GM18526 (cell line): ENCODE data around the gene PSMA7.

Source experiments
- POLR2A ChIP-seq: IDR thresholded peaks from 3 replicates; pipeline ENCODE4 v1.6.1; 2011; ENCODE audit not compliant: insufficient read length; ENCODE audit errors: extremely low read depth

The PSMA7 gene

DNA sequence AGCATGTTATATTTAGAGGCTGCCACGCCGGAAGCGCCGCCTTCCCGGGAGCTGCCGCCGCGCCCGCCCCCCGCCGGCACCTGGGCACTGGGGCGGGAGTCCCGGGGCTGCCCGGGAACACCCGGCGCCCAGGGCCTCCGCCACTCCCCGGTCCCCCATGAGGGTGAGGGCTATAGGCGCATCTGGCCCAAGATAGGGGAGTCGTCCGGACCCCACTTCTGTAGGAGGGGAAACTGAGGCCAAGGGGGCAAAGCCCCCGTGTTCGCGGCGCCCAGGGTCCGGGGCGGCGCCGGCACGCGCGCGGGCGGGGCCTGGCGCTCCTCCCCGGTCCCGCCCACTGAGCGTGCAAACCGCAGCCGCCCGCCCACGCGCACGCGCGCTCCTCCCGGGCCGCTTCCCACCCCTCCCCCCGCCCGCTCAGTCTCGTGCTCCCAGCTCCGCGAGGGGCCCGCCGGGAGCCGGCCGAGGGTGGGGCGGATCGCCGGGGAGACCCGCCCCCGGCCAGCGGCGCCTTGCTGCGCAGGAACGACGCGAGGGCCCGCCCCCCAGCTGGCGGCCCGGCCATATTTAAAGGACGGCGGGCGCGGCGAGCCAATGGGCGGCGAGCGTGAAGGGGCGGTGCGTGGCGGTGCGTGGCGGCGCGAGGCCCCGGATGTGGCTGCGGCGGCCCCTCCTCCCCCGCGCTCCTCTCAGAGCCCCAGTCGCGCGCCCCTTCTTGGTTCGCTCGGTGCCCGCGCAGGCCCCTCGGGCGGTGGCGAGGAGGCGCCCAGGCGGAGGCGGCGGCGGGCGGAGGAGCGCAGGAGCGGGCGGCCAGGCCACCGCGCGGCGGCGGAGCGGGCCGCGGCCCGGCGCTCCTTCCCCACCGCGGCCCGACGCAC is 21.2 kb downstream of the PSMA7 start, which contains the start of gene LSM14B:
Gene LSM14B (plus strand): TSS at position 700 of the 878 bp plus-strand sequence. CDS start 192 bp downstream, outside the sequence.
- TF ChIP-seq POLR2A: peak; percentile 63

DNA sequence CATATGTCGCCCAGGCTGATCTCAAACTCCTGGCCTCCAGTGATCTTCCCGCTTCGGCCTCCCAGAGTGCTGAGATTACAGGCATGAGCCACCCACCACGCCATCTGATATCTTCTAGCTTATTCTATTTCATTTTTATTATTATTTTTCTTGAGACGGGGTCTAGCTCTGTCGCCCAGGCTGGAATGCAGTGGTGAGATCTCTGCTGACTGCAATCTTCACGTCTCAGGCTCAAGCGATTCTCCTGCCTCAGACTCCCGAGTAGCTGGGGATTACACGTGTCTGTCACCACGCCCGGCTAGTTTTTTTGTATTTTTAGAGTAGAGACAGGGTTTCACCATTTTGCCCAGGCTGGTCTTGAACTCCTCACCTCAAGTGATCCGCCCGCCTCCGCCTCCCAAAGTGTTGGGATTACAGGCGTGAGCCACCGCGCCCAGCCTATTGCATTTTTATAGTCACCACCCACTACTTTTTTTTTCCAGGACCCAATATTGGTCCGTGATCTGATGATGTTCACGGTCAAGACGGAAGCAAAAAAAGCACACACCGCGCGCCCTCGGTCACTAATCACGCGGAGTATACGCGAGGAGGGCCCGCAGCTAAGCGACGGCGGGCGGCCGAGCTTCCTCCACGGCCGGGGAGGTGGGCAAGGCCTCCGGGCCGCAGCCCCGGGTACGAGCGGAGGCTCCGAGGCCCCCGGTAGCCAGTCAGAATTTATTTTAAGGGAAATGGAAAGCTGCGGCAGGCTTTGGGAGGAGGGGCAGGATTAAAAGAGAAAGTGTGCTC is 22.0 kb downstream of the PSMA7 start:
- peak; percentile 37 for TF ChIP-seq POLR2A

GRCh38 chr20:62120365-62120762 is 22.8 kb downstream of the PSMA7 start:
- TF ChIP-seq POLR2A: no peak

GRCh38 chr20:62119591-62120364 is 23.4 kb downstream of the PSMA7 start:
- TF ChIP-seq POLR2A: no peak

DNA sequence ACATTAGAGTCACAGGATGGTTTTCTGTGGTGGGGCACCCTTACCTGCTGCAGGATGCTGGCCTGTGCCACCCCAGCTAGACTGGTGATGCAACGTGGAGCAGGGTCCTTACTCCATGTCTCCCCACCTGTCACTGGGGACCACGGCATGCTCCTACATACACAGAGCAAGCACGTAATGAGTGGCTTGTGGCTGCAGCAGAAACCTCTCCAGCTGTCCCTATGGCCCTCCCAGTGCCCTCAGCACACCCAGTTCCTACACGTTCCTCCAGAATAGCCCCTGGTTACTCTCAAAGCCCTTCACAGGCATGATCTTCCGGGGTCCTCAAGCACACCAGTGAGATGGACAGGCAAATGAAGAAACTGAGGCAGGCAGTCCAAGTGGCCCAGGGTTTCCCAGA is 24.1 kb downstream of the PSMA7 start:
- TF ChIP-seq POLR2A: no peak

- TF ChIP-seq POLR2A: no peak
Measured at GRCh38 chr20:62118113-62119043, 24.8 kb downstream of the PSMA7 start.

- no peak for TF ChIP-seq POLR2A
Measured at GRCh38 chr20:62117658-62118057, 25.5 kb downstream of the PSMA7 start.

DNA sequence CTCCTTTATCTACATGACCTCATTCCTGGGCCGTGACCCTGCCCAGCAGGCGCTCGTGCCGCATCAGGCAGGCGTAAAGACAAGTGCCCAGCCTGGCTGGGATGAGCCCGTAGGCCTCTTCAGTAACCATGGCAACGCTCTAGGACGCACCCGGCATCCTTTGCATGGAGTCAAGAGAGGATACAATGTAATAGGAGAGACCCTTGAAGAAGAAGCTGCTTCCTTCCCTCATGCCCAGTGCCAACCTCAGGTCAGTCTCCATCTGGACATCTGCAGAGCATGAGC is 25.9 kb downstream of the PSMA7 start:
- TF ChIP-seq POLR2A: no peak

GRCh38 chr20:62116558-62117361 is 26.4 kb downstream of the PSMA7 start:
- TF ChIP-seq POLR2A: no peak

- TF ChIP-seq POLR2A: no peak
Measured at GRCh38 chr20:62114894-62115293, 28.3 kb downstream of the PSMA7 start.

- TF ChIP-seq POLR2A: no peak
Measured at GRCh38 chr20:62112368-62112767, 30.8 kb downstream of the PSMA7 start.

GRCh38 chr20:62111148-62111547 is 32.0 kb downstream of the PSMA7 start:
- no peak for TF ChIP-seq POLR2A

GRCh38 chr20:62105592-62105991 is 37.6 kb downstream of the PSMA7 start:
- TF ChIP-seq POLR2A: no peak
